ENCODE results near the gene YBEY.

Gene YBEY

DNA sequence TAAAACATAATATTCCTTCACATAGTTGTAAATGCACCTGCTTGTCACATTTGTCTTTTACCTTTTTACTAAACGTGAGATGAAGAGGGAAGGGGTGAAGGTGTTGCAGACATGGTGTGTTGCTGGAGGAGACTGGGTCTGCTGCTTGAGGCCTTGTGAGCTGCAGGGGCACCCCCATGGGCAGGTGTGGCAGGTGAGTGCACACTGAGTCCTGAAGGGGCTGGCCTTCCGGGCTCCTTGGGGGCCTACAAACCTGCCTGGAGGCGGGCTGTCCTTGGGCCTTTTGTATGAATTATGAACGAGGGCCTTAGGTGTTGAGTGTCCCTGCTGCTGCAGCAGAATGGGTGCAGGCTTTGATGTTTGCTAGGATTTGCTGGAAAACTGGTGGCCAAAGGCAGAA, 41.6 kb downstream of the YBEY start:
- DNase-seq (ENCODE audit: low read depth in 2 of 2), result no peak

DNA sequence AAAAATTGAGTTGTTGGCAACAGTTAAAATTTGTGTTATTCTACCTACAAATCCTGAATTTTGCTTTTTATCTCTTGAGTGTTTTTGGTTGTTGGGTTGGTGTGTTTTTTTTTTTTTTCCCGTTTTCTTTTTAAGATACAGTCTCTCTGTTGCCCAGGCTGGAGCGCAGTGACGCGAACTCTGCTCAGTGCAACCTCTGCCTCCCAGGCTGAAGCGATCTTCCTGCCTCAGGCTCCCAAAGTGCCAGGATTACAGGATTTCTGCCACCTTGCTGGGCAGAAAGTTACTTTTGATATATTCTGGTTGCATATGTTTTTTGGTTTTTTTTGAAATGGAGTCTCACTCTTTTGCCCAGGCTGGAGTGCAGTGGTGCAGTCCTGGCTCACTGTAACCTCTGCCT, 42.0 kb downstream of the YBEY start:
- DNase-seq (ENCODE audit: low read depth in 2 of 2), result no peak

DNA sequence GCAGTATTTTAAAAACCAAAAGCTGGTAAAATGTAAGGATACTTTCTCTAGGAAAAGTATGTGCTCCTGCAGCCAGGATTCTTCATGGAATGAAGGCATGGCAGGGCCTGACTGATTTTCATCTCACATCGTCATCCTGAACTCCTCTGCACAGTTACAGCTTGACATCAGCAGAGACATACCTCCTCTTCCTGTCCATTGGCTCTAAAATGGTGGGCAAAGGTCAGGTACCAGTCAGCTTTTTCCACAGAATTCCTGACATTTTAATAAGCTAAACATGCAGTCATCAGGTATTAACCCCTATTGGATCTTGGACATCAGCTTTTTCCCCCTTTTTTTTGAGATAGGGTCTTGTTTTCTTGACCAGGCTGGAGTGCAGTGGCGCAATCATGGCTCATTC, 43.7 kb downstream of the YBEY start:
- no peak for DNase-seq (ENCODE audit: low read depth in 2 of 2)

DNA sequence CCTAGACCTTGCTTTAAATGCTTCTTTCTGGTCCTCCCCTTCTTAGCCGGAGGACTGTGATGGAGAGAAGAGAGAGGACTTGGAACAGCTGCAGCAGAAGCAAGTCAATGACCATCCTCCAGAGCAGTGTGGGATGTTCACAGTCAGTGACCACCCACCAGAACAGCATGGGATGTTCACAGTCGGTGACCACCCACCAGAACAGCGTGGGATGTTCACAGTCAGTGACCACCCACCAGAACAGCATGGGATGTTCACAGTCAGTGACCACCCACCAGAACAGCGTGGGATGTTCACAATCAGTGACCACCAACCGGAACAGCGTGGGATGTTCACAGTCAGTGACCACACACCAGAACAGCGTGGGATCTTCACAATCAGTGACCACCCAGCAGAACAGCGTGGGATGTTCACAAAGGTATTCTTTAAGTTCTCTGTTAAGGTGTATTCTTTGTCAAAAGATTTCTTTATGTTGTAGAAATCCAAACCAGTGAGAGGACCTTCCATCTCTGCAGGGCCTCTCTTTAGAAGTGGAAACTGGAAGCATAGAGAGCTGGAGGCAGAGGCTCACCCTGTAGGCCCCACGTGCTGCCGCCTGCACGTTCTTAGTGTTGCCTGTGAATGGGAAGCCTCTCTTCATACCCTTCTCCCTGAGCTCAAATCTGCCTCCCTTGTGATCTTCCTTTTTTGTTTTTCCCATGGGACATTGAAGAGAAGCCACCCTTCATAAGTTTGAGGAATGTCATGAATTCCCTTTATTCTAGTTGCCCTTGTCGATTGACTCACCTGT, 48.4 kb downstream of the YBEY start:
- no peak for DNase-seq (ENCODE audit: low read depth in 2 of 2)

DNA sequence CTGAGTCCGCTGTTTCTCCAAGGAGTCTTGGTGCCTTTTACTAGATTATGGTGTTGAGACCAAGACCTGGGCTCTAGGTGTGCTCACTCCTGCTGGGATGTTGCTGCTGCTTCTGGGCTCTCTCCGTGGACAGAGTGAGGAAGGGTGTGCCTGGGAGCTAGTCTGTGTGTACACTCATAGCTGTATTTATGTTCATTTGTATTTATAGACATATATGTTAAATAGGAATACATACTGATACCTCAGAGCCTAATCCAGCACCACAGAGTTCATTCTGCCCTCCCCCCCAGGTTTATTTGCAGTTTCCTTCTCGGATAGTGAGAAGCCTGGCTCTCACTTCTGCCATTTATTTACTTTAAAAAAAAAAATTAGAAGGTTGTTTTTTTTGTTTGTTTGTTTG, 50.5 kb downstream of the YBEY start:
- DNase-seq (ENCODE audit: low read depth in 2 of 2), result no peak

DNA sequence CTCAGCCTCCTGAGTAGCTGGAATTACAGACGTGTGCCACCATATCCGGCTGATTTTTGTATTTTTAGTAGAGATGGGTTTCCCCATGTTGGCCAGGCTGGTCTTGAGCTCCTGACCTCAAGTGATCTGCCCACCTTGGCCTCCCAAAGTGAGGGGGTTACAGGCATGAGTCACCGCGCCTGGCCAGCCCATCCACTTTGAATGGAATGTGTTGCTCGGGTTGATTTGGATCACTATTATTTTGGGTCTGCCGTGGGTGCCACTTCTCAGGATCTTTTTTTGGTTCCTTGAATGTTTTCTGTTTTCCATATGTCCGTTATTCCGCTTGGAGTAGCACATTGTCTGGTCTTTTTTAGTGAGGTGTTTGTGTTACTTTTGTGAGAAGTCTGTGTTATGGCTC, 54.9 kb downstream of the YBEY start:
- no peak for DNase-seq (ENCODE audit: low read depth in 2 of 2)

DNA sequence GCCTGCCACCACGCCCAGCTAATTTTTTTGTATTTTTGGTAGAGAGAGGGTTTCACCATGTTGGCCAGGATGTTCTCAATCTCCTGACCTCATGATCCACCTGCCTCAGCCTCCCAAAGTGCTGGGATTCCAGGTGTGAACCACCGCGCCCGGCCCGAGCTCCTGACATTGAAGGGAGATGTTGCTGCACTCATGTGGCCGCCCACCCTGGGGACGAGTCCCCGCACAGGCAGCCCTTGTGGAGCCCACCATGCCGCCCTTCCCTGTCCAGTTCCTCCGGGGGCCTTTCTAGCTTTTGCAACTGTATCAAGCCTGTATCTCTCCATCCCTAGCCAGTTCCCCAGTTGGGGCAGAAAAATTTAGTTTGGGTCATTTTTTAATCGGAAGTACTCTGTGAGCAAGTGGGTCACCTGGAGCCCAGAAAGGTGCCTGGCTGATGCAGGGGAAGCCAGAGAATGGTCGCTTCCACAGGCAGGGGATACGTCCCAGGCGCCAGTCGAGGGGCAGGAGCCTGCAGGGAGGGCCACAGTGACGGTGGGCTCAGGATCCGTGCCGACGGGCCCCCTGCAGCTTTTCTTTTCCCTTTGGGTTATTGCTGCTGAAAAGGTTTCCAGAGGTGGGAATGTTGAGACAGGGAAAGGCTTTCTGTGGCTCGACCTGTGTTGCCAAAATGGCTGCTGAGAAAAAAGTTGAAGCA, 58.2 kb downstream of the YBEY start:
- DNase-seq (ENCODE audit: low read depth in 2 of 2), result no peak

DNA sequence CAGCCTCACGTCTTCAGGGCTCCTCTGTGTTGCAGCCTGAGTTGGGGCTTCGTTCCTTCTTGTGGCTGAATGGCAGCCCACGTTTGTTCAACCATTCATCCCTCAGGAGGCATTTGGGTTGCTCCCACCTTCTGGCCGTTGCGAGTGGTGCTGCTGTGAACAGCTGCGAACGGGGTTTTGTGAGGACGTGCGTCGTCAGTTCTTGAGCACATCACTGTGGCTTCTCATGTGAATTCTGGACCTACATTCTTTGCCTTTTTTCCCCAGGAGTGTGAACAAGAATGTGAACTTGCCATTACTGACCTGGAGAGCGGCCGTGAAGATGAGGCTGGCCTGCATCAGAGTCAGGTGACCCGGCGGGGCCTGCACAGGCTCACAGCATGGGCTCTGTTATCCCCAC, 59.7 kb downstream of the YBEY start:
- no peak for DNase-seq (ENCODE audit: low read depth in 2 of 2)

DNA sequence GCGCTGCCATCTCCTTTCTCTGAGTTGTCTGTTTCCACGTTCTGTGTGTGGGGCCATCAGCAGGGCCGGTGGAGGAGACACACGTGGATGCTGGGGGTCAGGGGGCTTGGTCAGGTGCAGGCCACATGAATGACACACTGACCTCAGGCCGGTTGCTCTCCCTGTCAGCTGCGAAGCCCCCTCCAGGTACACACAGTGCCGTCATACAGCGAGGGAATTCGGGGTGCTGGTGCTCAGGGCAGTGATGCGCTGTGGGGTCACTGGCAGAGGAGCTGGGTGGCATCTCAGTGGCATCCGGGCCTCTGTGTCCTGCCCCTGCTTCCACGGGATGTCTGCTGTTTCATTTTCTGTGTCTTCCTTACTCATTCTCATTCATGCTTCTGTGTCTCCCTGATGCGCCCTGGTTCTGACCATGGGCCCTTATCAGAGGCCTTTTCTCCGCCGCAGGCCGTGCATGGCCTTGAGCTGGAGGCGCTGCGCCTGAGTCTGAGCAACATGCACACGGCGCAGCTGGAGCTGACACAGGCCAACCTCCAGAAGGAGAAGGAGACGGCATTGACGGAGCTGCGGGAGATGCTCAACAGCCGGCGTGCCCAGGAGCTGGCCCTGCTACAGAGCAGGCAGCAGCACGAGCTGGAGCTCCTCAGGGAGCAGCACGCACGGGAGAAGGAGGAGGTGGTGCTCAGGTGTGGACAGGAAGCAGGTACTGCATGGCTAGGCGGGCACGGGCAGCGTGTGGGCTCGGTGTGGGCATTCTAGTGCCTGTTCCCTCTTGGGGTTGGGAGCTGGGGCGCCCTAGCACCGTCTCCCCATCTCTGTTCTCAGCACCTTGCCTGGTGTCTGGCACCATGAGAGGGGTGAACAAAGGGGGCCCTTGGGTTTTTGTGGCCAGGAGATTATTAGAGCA, 60.4 kb downstream of the YBEY start:
- DNase-seq (ENCODE audit: low read depth in 2 of 2), result no peak

DNA sequence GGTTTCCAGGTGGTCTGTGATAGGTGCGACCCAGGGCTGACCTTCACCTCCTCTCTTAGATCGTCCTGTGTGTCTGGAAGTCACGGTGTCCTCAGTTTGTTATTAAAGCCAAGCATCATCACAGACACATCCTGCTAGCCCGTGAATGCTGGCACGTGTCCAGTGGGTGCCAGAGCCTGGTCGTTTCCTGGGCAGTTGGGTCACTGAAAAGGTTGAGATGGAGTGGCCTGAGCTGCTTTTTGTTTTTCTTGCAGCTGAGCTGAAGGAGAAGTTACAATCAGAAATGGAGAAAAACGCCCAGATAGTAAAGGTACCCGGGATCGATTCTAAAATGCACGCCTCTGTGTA, 61.0 kb downstream of the YBEY start:
- DNase-seq (ENCODE audit: low read depth in 2 of 2), result no peak
